Measurements from ENCODE around the gene ACRV1. TPM values are rescaled to one million over a fixed set of nuclear protein-coding genes. Genes with fewer than 3 reads are reported as not detected.

The ACRV1 gene, protein sequence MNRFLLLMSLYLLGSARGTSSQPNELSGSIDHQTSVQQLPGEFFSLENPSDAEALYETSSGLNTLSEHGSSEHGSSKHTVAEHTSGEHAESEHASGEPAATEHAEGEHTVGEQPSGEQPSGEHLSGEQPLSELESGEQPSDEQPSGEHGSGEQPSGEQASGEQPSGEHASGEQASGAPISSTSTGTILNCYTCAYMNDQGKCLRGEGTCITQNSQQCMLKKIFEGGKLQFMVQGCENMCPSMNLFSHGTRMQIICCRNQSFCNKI
- total RNA-seq (not detected), polyA plus RNA-seq (not detected)
- long read RNA-seq, donor 1: 0 reads
- long read RNA-seq, donor 2: 0 reads
- long read RNA-seq, donor 3: 0 reads
- long read RNA-seq, donor 4: 0 reads
- long read RNA-seq, donor 5: 0 reads

DNA sequence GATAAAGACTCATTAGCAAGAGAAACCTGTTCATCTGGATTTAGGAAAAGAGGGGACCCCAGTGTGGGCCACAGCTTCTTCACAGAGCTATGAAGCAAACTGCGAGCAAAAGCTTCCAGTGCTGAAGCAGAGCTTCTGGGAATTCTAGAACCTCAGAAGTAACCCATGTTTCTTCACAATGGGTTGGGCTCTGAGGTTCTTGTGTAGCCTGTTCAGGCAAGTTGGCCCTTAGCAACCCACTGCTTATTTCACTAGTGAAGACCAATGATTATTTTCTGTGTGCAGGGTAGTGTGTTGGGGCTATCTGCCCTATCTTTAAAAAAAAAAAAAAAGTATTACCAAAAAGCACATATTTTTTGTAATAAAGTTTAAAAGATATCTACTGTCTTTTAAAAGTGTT, at the start of gene ACRV1:
ACRV1 (minus strand) TSS at position 101 of the 400 bp plus-strand sequence; CDS start at position 34, 67 bp downstream.
- Histone ChIP-seq H3K9me3 (ENCODE audit: control insufficient read depth in 4 of 4, insufficient read depth in 3 of 4, low read length in 3 of 4) (no peaks in the 10 kb centered on the region), H3K9ac (ENCODE audit: insufficient read depth in 1 of 2, low read length in 2 of 2) (no peak within 1 kb of the TSS), H3K27me3 (ENCODE audit: control insufficient read depth in 3 of 3, insufficient read depth in 3 of 3, low read length in 2 of 3) (no peaks in the 10 kb centered on the region), H3K4me3 (no peak within 1 kb of the TSS), H3K4me1 (ENCODE audit: control insufficient read depth in 5 of 5, insufficient read depth in 5 of 5, low read length in 5 of 5) (peaks cover 0 to 7% (median 0%) of the 10 kb centered on the region in 5 donors), H3K36me3 (ENCODE audit: control insufficient read depth in 4 of 4, insufficient read depth in 4 of 4, low read length in 4 of 4) (peaks cover 0 to 5% (median 2%) of the 10 kb centered on the region in 4 donors), H3K27ac (ENCODE audit: low read depth in 1 of 2, low read length in 1 of 2) (no peak within 1 kb of the TSS)
- WGBS, 2 donors: 85 to 92% methylated on average over 1 of the region's 1 CpG
- TF ChIP-seq, protein P1, sequence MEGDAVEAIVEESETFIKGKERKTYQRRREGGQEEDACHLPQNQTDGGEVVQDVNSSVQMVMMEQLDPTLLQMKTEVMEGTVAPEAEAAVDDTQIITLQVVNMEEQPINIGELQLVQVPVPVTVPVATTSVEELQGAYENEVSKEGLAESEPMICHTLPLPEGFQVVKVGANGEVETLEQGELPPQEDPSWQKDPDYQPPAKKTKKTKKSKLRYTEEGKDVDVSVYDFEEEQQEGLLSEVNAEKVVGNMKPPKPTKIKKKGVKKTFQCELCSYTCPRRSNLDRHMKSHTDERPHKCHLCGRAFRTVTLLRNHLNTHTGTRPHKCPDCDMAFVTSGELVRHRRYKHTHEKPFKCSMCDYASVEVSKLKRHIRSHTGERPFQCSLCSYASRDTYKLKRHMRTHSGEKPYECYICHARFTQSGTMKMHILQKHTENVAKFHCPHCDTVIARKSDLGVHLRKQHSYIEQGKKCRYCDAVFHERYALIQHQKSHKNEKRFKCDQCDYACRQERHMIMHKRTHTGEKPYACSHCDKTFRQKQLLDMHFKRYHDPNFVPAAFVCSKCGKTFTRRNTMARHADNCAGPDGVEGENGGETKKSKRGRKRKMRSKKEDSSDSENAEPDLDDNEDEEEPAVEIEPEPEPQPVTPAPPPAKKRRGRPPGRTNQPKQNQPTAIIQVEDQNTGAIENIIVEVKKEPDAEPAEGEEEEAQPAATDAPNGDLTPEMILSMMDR (IDR thresholded peaks at IDR 0.05; ENCODE audit: control extremely low read depth, extremely low read depth): no peak
- no peak for ATAC-seq (ENCODE audit: insufficient read depth, low FRiP score)
- no peak for DNase-seq

DNA sequence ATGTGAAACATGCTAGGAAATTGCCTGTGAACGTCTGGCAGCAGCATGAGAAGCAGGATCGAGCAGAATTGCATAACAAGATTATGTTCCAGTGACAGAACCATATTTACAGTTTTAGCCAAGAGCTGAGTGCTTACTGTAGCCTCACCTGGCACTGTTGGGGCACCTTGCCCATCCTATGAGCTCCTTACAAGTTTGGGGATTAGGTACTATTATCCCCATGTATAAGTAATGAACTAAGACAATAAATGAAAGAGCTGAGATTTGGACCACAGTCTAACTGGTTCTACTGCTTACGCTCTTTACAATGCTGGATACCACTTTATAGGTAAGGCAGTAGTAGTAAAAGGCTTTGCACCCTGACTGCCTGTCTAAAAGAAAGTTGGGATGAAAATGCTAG, 48.3 kb upstream of the ACRV1 start:
- Histone ChIP-seq H3K9ac (ENCODE audit: insufficient read depth in 1 of 2, low read length in 2 of 2) (no peak overlapping the region), H3K27ac (ENCODE audit: low read depth in 1 of 2, low read length in 1 of 2) (no peak overlapping the region), H3K4me1 (ENCODE audit: control insufficient read depth in 5 of 5, insufficient read depth in 5 of 5, low read length in 5 of 5) (no peaks in the 10 kb centered on the region), H3K27me3 (ENCODE audit: control insufficient read depth in 3 of 3, insufficient read depth in 3 of 3, low read length in 2 of 3) (no peaks in the 10 kb centered on the region), H3K4me3 (no peak overlapping the region), H3K9me3 (ENCODE audit: control insufficient read depth in 4 of 4, insufficient read depth in 3 of 4, low read length in 3 of 4) (peaks cover 0 to 4% (median 1%) of the 10 kb centered on the region in 4 donors), H3K36me3 (ENCODE audit: control insufficient read depth in 4 of 4, insufficient read depth in 4 of 4, low read length in 4 of 4) (no peaks in the 10 kb centered on the region)
- 64 to 70% methylated on average over 3 of the region's 3 CpGs for WGBS, 2 donors
- TF ChIP-seq, protein P1 (IDR thresholded peaks at IDR 0.05; ENCODE audit: control extremely low read depth, extremely low read depth): no peak
- ATAC-seq (ENCODE audit: insufficient read depth, low FRiP score) (no peak), DNase-seq (peak in 1 of 3 donors; percentile 3)

DNA sequence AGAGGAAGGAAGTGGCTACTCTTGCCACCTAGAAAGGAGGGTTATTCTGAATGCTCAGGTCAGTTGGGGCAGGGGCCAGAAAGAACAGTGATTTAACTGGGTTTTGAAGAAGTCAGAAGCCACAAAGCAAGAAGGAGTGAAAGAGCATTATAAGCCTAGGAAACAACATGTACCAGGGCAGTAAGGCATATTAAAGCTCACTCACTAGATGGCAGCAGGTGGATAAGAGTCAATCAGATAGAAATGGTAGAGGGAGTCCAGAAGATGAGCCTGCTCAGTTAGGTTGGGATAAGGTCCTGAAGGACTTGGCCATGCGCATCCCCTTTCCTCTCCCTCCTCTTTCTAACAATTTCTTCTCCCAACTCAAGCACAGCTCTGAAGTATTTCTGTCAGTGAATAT, 43.5 kb upstream of the ACRV1 start:
- Histone ChIP-seq H3K27ac (ENCODE audit: low read depth in 1 of 2, low read length in 1 of 2) (no peak overlapping the region), H3K4me3 (no peak overlapping the region), H3K9me3 (ENCODE audit: control insufficient read depth in 4 of 4, insufficient read depth in 3 of 4, low read length in 3 of 4) (peaks cover 0 to 4% (median 0%) of the 10 kb centered on the region in 4 donors), H3K27me3 (ENCODE audit: control insufficient read depth in 3 of 3, insufficient read depth in 3 of 3, low read length in 2 of 3) (peaks cover 0 to 4% (median 0%) of the 10 kb centered on the region in 3 donors), H3K9ac (ENCODE audit: insufficient read depth in 1 of 2, low read length in 2 of 2) (no peak overlapping the region), H3K36me3 (ENCODE audit: control insufficient read depth in 4 of 4, insufficient read depth in 4 of 4, low read length in 4 of 4) (no peaks in the 10 kb centered on the region), H3K4me1 (ENCODE audit: control insufficient read depth in 5 of 5, insufficient read depth in 5 of 5, low read length in 5 of 5) (no peaks in the 10 kb centered on the region)
- ATAC-seq (ENCODE audit: insufficient read depth, low FRiP score) (no peak), DNase-seq (peak in 1 of 3 donors; percentile 16)
- 88 to 89% methylated on average over 1 of the region's 1 CpG for WGBS, 2 donors
- TF ChIP-seq, protein P1 (IDR thresholded peaks at IDR 0.05; ENCODE audit: control extremely low read depth, extremely low read depth): no peak
